ENCODE results near the gene RNF167.

The RNF167 gene

GRCh38 chr17:4956493-4957061, 16.5 kb downstream of the RNF167 start:
- 75 to 94% methylated on average over 6 to 9 of the region's 10 CpGs for WGBS, 2 experiments (ENCODE audit: insufficient coverage in 2 of 2)
- Histone ChIP-seq H3K9me3 (ENCODE audit: control insufficient read depth, low read length) (no peaks in the 10 kb centered on the region), H3K36me3 (ENCODE audit: control insufficient read depth, insufficient read depth, low read length) (peaks cover 45% of the 10 kb centered on the region), H3K4me1 (ENCODE audit: control insufficient read depth, insufficient read depth, low read length, poor library complexity, severe bottlenecking) (peaks cover 29% of the 10 kb centered on the region), H3K4me3 (ENCODE audit: extremely low read depth, insufficient read depth, low read length, poor library complexity, severe bottlenecking) (no peak overlapping the region), H3K27ac (ENCODE audit: low read depth, low read length, severe bottlenecking) (no peak overlapping the region)

GRCh38 chr17:4958102-4958501, 18.0 kb downstream of the RNF167 start:
- H3K36me3 ChIP-seq (ENCODE audit: control insufficient read depth, insufficient read depth, low read length) = peaks cover 51% of the 10 kb centered on the region
- no peak overlapping the region for H3K27ac ChIP-seq (ENCODE audit: low read depth, low read length, severe bottlenecking)
- no peak overlapping the region for H3K4me3 ChIP-seq (ENCODE audit: extremely low read depth, insufficient read depth, low read length, poor library complexity, severe bottlenecking)
- peaks cover 19% of the 10 kb centered on the region for H3K4me1 ChIP-seq (ENCODE audit: control insufficient read depth, insufficient read depth, low read length, poor library complexity, severe bottlenecking)
- H3K9me3 ChIP-seq (ENCODE audit: control insufficient read depth, low read length) = no peaks in the 10 kb centered on the region
- WGBS, 2 experiments (ENCODE audit: insufficient coverage in 2 of 2) = 95 to 100% methylated on average over 3 of the region's 3 CpGs

GRCh38 chr17:4959261-4959965, 19.3 kb downstream of the RNF167 start:
- Histone ChIP-seq H3K9me3 (ENCODE audit: control insufficient read depth, low read length) (no peaks in the 10 kb centered on the region), H3K4me3 (ENCODE audit: extremely low read depth, insufficient read depth, low read length, poor library complexity, severe bottlenecking) (no peak overlapping the region), H3K36me3 (ENCODE audit: control insufficient read depth, insufficient read depth, low read length) (peaks cover 53% of the 10 kb centered on the region), H3K27ac (ENCODE audit: low read depth, low read length, severe bottlenecking) (no peak overlapping the region), H3K4me1 (ENCODE audit: control insufficient read depth, insufficient read depth, low read length, poor library complexity, severe bottlenecking) (peaks cover 10% of the 10 kb centered on the region)
- WGBS, 2 experiments (ENCODE audit: insufficient coverage in 2 of 2) = 94 to 97% methylated on average over 9 to 15 of the region's 18 CpGs

- Histone ChIP-seq H3K4me3 (ENCODE audit: extremely low read depth, insufficient read depth, low read length, poor library complexity, severe bottlenecking) (no peak overlapping the region), H3K9me3 (ENCODE audit: control insufficient read depth, low read length) (peaks cover 4% of the 10 kb centered on the region), H3K36me3 (ENCODE audit: control insufficient read depth, insufficient read depth, low read length) (peaks cover 58% of the 10 kb centered on the region), H3K27ac (ENCODE audit: low read depth, low read length, severe bottlenecking) (no peak overlapping the region), H3K4me1 (ENCODE audit: control insufficient read depth, insufficient read depth, low read length, poor library complexity, severe bottlenecking) (peaks cover 10% of the 10 kb centered on the region)
- 91 to 100% methylated on average over 2 to 5 of the region's 9 CpGs for WGBS, 2 experiments (ENCODE audit: insufficient coverage in 2 of 2)
Measured at GRCh38 chr17:4960279-4960922, 20.3 kb downstream of the RNF167 start.

GRCh38 chr17:4965311-4965986, 25.4 kb downstream of the RNF167 start:
- Histone ChIP-seq H3K27ac (ENCODE audit: low read depth, low read length, severe bottlenecking) (no peak overlapping the region), H3K4me1 (ENCODE audit: control insufficient read depth, insufficient read depth, low read length, poor library complexity, severe bottlenecking) (peaks cover 12% of the 10 kb centered on the region), H3K4me3 (ENCODE audit: extremely low read depth, insufficient read depth, low read length, poor library complexity, severe bottlenecking) (no peak overlapping the region), H3K9me3 (ENCODE audit: control insufficient read depth, low read length) (peaks cover 4% of the 10 kb centered on the region), H3K36me3 (ENCODE audit: control insufficient read depth, insufficient read depth, low read length) (peaks cover 49% of the 10 kb centered on the region)
- WGBS, 2 experiments (ENCODE audit: insufficient coverage in 2 of 2) = 96 to 98% methylated on average over 7 to 8 of the region's 15 CpGs

GRCh38 chr17:4966844-4967538, 26.9 kb downstream of the RNF167 start:
- Histone ChIP-seq H3K9me3 (ENCODE audit: control insufficient read depth, low read length) (peaks cover 4% of the 10 kb centered on the region), H3K4me3 (ENCODE audit: extremely low read depth, insufficient read depth, low read length, poor library complexity, severe bottlenecking) (peak overlapping the region; percentile 81), H3K4me1 (ENCODE audit: control insufficient read depth, insufficient read depth, low read length, poor library complexity, severe bottlenecking) (peaks cover 10% of the 10 kb centered on the region), H3K36me3 (ENCODE audit: control insufficient read depth, insufficient read depth, low read length) (peaks cover 53% of the 10 kb centered on the region), H3K27ac (ENCODE audit: low read depth, low read length, severe bottlenecking) (peak overlapping the region; percentile 97)
- 1 to 2% methylated on average over 24 to 28 of the region's 42 CpGs for WGBS, 2 experiments (ENCODE audit: insufficient coverage in 2 of 2)

- Histone ChIP-seq H3K27ac (ENCODE audit: low read depth, low read length, severe bottlenecking) (peak within 1 kb of the TSS; percentile 97), H3K4me3 (ENCODE audit: extremely low read depth, insufficient read depth, low read length, poor library complexity, severe bottlenecking) (peak within 1 kb of the TSS; percentile 81), H3K4me1 (ENCODE audit: control insufficient read depth, insufficient read depth, low read length, poor library complexity, severe bottlenecking) (peaks cover 10% of the 10 kb centered on the region), H3K9me3 (ENCODE audit: control insufficient read depth, low read length) (peaks cover 4% of the 10 kb centered on the region), H3K36me3 (ENCODE audit: control insufficient read depth, insufficient read depth, low read length) (peaks cover 55% of the 10 kb centered on the region)
- WGBS, 2 experiments (ENCODE audit: insufficient coverage in 2 of 2) = 1% methylated on average over 49 to 54 of the region's 66 CpGs
Measured at GRCh38 chr17:4967539-4968485, 27.7 kb downstream of the RNF167 start, which contains the start of gene SPAG7. SPAG7 (minus strand) TSS chr17:4967817; CDS start chr17:4967804, 13 bp downstream.

- 2 to 3% methylated on average over 15 to 18 of the region's 23 CpGs for WGBS, 2 experiments (ENCODE audit: insufficient coverage in 2 of 2)
- Histone ChIP-seq H3K36me3 (ENCODE audit: control insufficient read depth, insufficient read depth, low read length) (peaks cover 53% of the 10 kb centered on the region), H3K4me3 (ENCODE audit: extremely low read depth, insufficient read depth, low read length, poor library complexity, severe bottlenecking) (peak overlapping the region; percentile 81), H3K9me3 (ENCODE audit: control insufficient read depth, low read length) (peaks cover 4% of the 10 kb centered on the region), H3K27ac (ENCODE audit: low read depth, low read length, severe bottlenecking) (peak overlapping the region; percentile 97), H3K4me1 (ENCODE audit: control insufficient read depth, insufficient read depth, low read length, poor library complexity, severe bottlenecking) (peaks cover 10% of the 10 kb centered on the region)
Measured at GRCh38 chr17:4968486-4969046, 28.5 kb downstream of the RNF167 start.

- H3K4me3 ChIP-seq (ENCODE audit: extremely low read depth, insufficient read depth, low read length, poor library complexity, severe bottlenecking) = peak overlapping the region; percentile 81
- 9 to 29% methylated on average over 14 to 15 of the region's 15 CpGs for WGBS, 2 experiments (ENCODE audit: insufficient coverage in 2 of 2)
- peaks cover 57% of the 10 kb centered on the region for H3K36me3 ChIP-seq (ENCODE audit: control insufficient read depth, insufficient read depth, low read length)
- peaks cover 10% of the 10 kb centered on the region for H3K4me1 ChIP-seq (ENCODE audit: control insufficient read depth, insufficient read depth, low read length, poor library complexity, severe bottlenecking)
- H3K27ac ChIP-seq (ENCODE audit: low read depth, low read length, severe bottlenecking) = peak overlapping the region; percentile 97
- peaks cover 4% of the 10 kb centered on the region for H3K9me3 ChIP-seq (ENCODE audit: control insufficient read depth, low read length)
Measured at GRCh38 chr17:4969047-4969550, 29.0 kb downstream of the RNF167 start.
